Measurements from ENCODE around the gene STMP1.

Gene STMP1

GRCh38 chr7:135678612-135679575 lies 16.6 kb downstream of the STMP1 start:
- Histone ChIP-seq H3K9me3 (ENCODE audit: control insufficient read depth in 1 of 2, low read length in 2 of 2) (no peaks in the 10 kb centered on the region), H3K4me3 (ENCODE audit: low read depth in 1 of 2, low read length in 2 of 2) (no peak overlapping the region), H3K27me3 (ENCODE audit: control insufficient read depth in 1 of 2, insufficient read depth in 2 of 2, low read length in 2 of 2) (no peaks in the 10 kb centered on the region), H3K4me1 (ENCODE audit: control insufficient read depth in 1 of 2, insufficient read depth in 2 of 2, low read length in 2 of 2) (no peaks in the 10 kb centered on the region), H3K27ac (ENCODE audit: low read depth, low read length) (no peak overlapping the region), H3K36me3 (ENCODE audit: control insufficient read depth in 1 of 2, insufficient read depth in 2 of 2, low read length in 2 of 2) (peaks cover 3 to 22% of the 10 kb centered on the region in 2 donors), H3K9ac (ENCODE audit: low read depth in 1 of 2, low read length in 2 of 2) (no peak overlapping the region)

DNA sequence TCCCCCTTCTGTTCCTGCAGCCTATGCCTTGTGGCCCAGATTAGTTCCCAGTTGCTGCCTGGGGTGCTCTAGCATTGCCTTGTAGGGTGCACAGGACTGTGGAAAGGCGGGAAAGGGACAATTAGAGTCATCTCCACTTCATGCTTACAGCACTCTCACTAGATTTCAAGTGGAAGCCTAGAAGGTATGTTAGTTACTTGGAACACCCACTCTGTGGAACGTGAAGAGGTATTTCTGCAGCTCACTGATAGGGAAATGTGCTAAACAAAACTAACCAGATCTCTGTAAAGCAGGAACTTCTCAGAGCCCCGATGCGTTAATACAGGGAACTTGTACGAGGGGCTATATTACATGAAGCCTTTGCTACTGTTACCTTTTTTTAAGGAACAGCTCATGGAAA lies 19.4 kb downstream of the STMP1 start:
- Histone ChIP-seq H3K4me3 (ENCODE audit: low read depth in 1 of 2, low read length in 2 of 2) (no peak overlapping the region), H3K27ac (ENCODE audit: low read depth, low read length) (no peak overlapping the region), H3K9ac (ENCODE audit: low read depth in 1 of 2, low read length in 2 of 2) (no peak overlapping the region), H3K27me3 (ENCODE audit: control insufficient read depth in 1 of 2, insufficient read depth in 2 of 2, low read length in 2 of 2) (no peaks in the 10 kb centered on the region), H3K36me3 (ENCODE audit: control insufficient read depth in 1 of 2, insufficient read depth in 2 of 2, low read length in 2 of 2) (peaks cover 0 to 13% of the 10 kb centered on the region in 2 donors), H3K9me3 (ENCODE audit: control insufficient read depth in 1 of 2, low read length in 2 of 2) (no peaks in the 10 kb centered on the region), H3K4me1 (ENCODE audit: control insufficient read depth in 1 of 2, insufficient read depth in 2 of 2, low read length in 2 of 2) (no peaks in the 10 kb centered on the region)

DNA sequence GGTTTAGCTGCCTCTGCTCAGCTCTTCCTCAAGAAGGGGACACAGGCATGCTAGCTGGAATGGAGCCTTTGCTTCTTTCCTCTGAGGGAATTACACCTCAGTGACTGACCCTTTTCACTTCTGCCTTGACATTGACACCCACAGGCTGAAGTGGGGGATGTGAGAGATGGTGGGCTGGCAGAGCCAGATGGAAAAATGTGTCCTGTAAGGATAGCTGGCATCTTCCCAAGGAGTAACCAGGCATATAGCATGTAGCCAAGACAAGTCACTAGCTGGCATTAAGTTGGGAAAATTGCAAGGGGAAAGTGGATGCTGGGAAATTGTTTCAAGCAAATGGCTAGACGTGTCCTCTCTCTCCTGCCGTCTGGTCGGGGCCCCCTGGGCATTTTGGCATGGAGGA lies 19.9 kb downstream of the STMP1 start:
- H3K27ac ChIP-seq (ENCODE audit: low read depth, low read length): no peak overlapping the region
- H3K27me3 ChIP-seq (ENCODE audit: control insufficient read depth in 1 of 2, insufficient read depth in 2 of 2, low read length in 2 of 2): no peaks in the 10 kb centered on the region
- no peaks in the 10 kb centered on the region for H3K9me3 ChIP-seq (ENCODE audit: control insufficient read depth in 1 of 2, low read length in 2 of 2)
- H3K4me1 ChIP-seq (ENCODE audit: control insufficient read depth in 1 of 2, insufficient read depth in 2 of 2, low read length in 2 of 2): no peaks in the 10 kb centered on the region
- no peak overlapping the region for H3K4me3 ChIP-seq (ENCODE audit: low read depth in 1 of 2, low read length in 2 of 2)
- H3K36me3 ChIP-seq (ENCODE audit: control insufficient read depth in 1 of 2, insufficient read depth in 2 of 2, low read length in 2 of 2): peaks cover 0 to 13% of the 10 kb centered on the region in 2 donors
- H3K9ac ChIP-seq (ENCODE audit: low read depth in 1 of 2, low read length in 2 of 2): no peak overlapping the region

- Histone ChIP-seq H3K9me3 (ENCODE audit: control insufficient read depth in 1 of 2, low read length in 2 of 2) (no peaks in the 10 kb centered on the region), H3K4me1 (ENCODE audit: control insufficient read depth in 1 of 2, insufficient read depth in 2 of 2, low read length in 2 of 2) (no peaks in the 10 kb centered on the region), H3K9ac (ENCODE audit: low read depth in 1 of 2, low read length in 2 of 2) (no peak overlapping the region), H3K4me3 (ENCODE audit: low read depth in 1 of 2, low read length in 2 of 2) (no peak overlapping the region), H3K27ac (ENCODE audit: low read depth, low read length) (no peak overlapping the region), H3K36me3 (ENCODE audit: control insufficient read depth in 1 of 2, insufficient read depth in 2 of 2, low read length in 2 of 2) (peaks cover 0 to 9% of the 10 kb centered on the region in 2 donors), H3K27me3 (ENCODE audit: control insufficient read depth in 1 of 2, insufficient read depth in 2 of 2, low read length in 2 of 2) (no peaks in the 10 kb centered on the region)
These were observed 21.3 kb downstream of the STMP1 start for GRCh38 chr7:135683609-135684008.

DNA sequence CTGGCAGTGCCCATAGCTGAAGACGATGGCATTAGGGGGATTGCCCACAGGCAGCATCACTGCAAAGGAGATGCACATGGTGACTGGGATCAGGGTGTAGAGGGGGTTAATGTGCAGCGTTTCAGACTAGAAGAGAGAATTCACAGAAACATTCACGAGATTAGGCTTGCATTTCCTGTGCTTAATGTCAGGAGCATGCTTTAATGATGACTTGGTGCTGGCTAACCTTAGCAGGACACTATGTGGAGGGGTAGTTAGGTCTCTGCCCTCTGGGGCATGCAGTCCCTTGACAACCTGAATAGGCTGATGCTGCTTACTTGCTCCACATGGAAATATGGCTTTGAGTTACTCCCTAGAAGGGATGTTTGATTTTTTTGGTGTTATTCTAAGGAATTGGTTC lies 21.8 kb downstream of the STMP1 start:
- Histone ChIP-seq H3K9ac (ENCODE audit: low read depth in 1 of 2, low read length in 2 of 2) (no peak overlapping the region), H3K27ac (ENCODE audit: low read depth, low read length) (no peak overlapping the region), H3K9me3 (ENCODE audit: control insufficient read depth in 1 of 2, low read length in 2 of 2) (no peaks in the 10 kb centered on the region), H3K4me3 (ENCODE audit: low read depth in 1 of 2, low read length in 2 of 2) (no peak overlapping the region), H3K27me3 (ENCODE audit: control insufficient read depth in 1 of 2, insufficient read depth in 2 of 2, low read length in 2 of 2) (no peaks in the 10 kb centered on the region), H3K4me1 (ENCODE audit: control insufficient read depth in 1 of 2, insufficient read depth in 2 of 2, low read length in 2 of 2) (no peaks in the 10 kb centered on the region), H3K36me3 (ENCODE audit: control insufficient read depth in 1 of 2, insufficient read depth in 2 of 2, low read length in 2 of 2) (peaks cover 0 to 9% of the 10 kb centered on the region in 2 donors)

GRCh38 chr7:135684699-135685098 lies 22.4 kb downstream of the STMP1 start:
- Histone ChIP-seq H3K4me1 (ENCODE audit: control insufficient read depth in 1 of 2, insufficient read depth in 2 of 2, low read length in 2 of 2) (no peaks in the 10 kb centered on the region), H3K36me3 (ENCODE audit: control insufficient read depth in 1 of 2, insufficient read depth in 2 of 2, low read length in 2 of 2) (peaks cover 0 to 9% of the 10 kb centered on the region in 2 donors), H3K27me3 (ENCODE audit: control insufficient read depth in 1 of 2, insufficient read depth in 2 of 2, low read length in 2 of 2) (no peaks in the 10 kb centered on the region), H3K9me3 (ENCODE audit: control insufficient read depth in 1 of 2, low read length in 2 of 2) (no peaks in the 10 kb centered on the region), H3K9ac (ENCODE audit: low read depth in 1 of 2, low read length in 2 of 2) (no peak overlapping the region), H3K4me3 (ENCODE audit: low read depth in 1 of 2, low read length in 2 of 2) (no peak overlapping the region), H3K27ac (ENCODE audit: low read depth, low read length) (no peak overlapping the region)

- H3K4me1 ChIP-seq (ENCODE audit: control insufficient read depth in 1 of 2, insufficient read depth in 2 of 2, low read length in 2 of 2): no peaks in the 10 kb centered on the region
- H3K9ac ChIP-seq (ENCODE audit: low read depth in 1 of 2, low read length in 2 of 2): no peak overlapping the region
- H3K36me3 ChIP-seq (ENCODE audit: control insufficient read depth in 1 of 2, insufficient read depth in 2 of 2, low read length in 2 of 2): peaks cover 0 to 9% of the 10 kb centered on the region in 2 donors
- no peak overlapping the region for H3K27ac ChIP-seq (ENCODE audit: low read depth, low read length)
- H3K27me3 ChIP-seq (ENCODE audit: control insufficient read depth in 1 of 2, insufficient read depth in 2 of 2, low read length in 2 of 2): no peaks in the 10 kb centered on the region
- no peaks in the 10 kb centered on the region for H3K9me3 ChIP-seq (ENCODE audit: control insufficient read depth in 1 of 2, low read length in 2 of 2)
- H3K4me3 ChIP-seq (ENCODE audit: low read depth in 1 of 2, low read length in 2 of 2): no peak overlapping the region
These were observed 23.2 kb downstream of the STMP1 start for GRCh38 chr7:135685306-135686084.

DNA sequence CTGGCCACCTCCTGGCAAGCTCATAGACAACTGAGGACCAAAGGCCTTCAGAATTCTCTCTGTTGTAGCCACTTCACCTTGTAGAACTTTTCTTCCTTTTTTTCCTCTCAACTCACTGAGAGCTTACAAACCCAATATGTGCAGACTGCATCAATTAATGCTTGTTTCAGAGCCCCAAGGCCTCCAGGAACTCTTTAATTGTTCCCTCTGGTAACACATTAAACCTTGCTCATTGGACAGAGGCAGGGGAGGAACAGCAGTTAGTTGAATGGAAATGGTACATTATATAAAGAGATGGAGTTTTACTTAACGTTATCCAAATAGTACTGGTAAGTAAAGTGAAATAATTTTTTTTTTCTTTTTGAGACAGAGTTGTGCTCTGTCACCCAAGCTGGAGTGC lies 25.2 kb downstream of the STMP1 start:
- Histone ChIP-seq H3K9ac (ENCODE audit: low read depth in 1 of 2, low read length in 2 of 2) (no peak overlapping the region), H3K9me3 (ENCODE audit: control insufficient read depth in 1 of 2, low read length in 2 of 2) (no peaks in the 10 kb centered on the region), H3K36me3 (ENCODE audit: control insufficient read depth in 1 of 2, insufficient read depth in 2 of 2, low read length in 2 of 2) (peaks cover 0 to 3% of the 10 kb centered on the region in 2 donors), H3K4me1 (ENCODE audit: control insufficient read depth in 1 of 2, insufficient read depth in 2 of 2, low read length in 2 of 2) (no peaks in the 10 kb centered on the region), H3K27ac (ENCODE audit: low read depth, low read length) (no peak overlapping the region), H3K4me3 (ENCODE audit: low read depth in 1 of 2, low read length in 2 of 2) (no peak overlapping the region), H3K27me3 (ENCODE audit: control insufficient read depth in 1 of 2, insufficient read depth in 2 of 2, low read length in 2 of 2) (no peaks in the 10 kb centered on the region)

DNA sequence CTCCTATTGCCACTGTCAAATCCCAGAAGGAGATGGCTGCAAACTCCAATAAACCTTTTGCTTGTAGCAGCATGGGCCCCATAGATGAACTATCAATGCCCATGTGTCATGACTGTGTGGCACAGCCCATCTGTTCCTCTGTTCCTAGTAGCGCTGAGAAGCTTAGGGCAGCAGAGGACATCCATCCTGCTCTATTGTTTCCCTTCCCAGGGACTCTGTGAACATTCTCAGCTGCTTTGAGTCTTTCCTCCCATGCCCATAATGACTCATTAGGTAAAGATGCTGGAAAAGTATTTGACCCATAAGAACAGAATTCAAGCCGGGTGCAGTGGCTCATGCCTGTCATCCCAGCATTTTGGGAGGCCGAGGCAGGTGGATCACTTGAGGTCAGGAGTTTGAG lies 28.3 kb downstream of the STMP1 start:
- no peak overlapping the region for H3K9ac ChIP-seq (ENCODE audit: low read depth in 1 of 2, low read length in 2 of 2)
- peaks cover 0 to under 1% of the 10 kb centered on the region in 2 donors for H3K36me3 ChIP-seq (ENCODE audit: control insufficient read depth in 1 of 2, insufficient read depth in 2 of 2, low read length in 2 of 2)
- no peaks in the 10 kb centered on the region for H3K9me3 ChIP-seq (ENCODE audit: control insufficient read depth in 1 of 2, low read length in 2 of 2)
- H3K4me1 ChIP-seq (ENCODE audit: control insufficient read depth in 1 of 2, insufficient read depth in 2 of 2, low read length in 2 of 2): no peaks in the 10 kb centered on the region
- no peak overlapping the region for H3K27ac ChIP-seq (ENCODE audit: low read depth, low read length)
- H3K27me3 ChIP-seq (ENCODE audit: control insufficient read depth in 1 of 2, insufficient read depth in 2 of 2, low read length in 2 of 2): no peaks in the 10 kb centered on the region
- no peak overlapping the region for H3K4me3 ChIP-seq (ENCODE audit: low read depth in 1 of 2, low read length in 2 of 2)

DNA sequence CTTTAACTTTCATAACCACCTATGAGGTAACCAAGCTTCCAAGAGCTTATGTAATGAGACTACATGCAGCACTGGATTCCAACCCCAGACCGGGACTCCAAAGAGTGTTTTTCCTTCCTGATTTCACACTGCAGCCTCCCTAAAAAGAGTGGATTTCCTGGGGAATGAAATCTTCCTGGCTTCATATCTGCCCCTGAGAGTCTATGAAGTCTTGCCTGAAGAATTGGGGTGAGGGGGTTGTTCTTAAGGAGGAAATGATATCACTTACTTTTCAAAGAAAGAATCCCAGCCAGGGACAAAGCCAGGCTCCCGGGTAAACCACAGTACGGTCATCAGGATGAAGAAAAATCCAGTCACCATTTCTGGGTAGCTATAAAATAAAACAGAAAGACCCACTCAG lies 29.7 kb downstream of the STMP1 start:
- Histone ChIP-seq H3K27ac (ENCODE audit: low read depth, low read length) (no peak overlapping the region), H3K4me3 (ENCODE audit: low read depth in 1 of 2, low read length in 2 of 2) (no peak overlapping the region), H3K27me3 (ENCODE audit: control insufficient read depth in 1 of 2, insufficient read depth in 2 of 2, low read length in 2 of 2) (no peaks in the 10 kb centered on the region), H3K9ac (ENCODE audit: low read depth in 1 of 2, low read length in 2 of 2) (no peak overlapping the region), H3K36me3 (ENCODE audit: control insufficient read depth in 1 of 2, insufficient read depth in 2 of 2, low read length in 2 of 2) (no peaks in the 10 kb centered on the region), H3K9me3 (ENCODE audit: control insufficient read depth in 1 of 2, low read length in 2 of 2) (no peaks in the 10 kb centered on the region), H3K4me1 (ENCODE audit: control insufficient read depth in 1 of 2, insufficient read depth in 2 of 2, low read length in 2 of 2) (no peaks in the 10 kb centered on the region)

All from duodenal mucosa (tissue), 2 donors.